ENCODE results near the gene ZW10.

- TF ChIP-seq, protein P1, sequence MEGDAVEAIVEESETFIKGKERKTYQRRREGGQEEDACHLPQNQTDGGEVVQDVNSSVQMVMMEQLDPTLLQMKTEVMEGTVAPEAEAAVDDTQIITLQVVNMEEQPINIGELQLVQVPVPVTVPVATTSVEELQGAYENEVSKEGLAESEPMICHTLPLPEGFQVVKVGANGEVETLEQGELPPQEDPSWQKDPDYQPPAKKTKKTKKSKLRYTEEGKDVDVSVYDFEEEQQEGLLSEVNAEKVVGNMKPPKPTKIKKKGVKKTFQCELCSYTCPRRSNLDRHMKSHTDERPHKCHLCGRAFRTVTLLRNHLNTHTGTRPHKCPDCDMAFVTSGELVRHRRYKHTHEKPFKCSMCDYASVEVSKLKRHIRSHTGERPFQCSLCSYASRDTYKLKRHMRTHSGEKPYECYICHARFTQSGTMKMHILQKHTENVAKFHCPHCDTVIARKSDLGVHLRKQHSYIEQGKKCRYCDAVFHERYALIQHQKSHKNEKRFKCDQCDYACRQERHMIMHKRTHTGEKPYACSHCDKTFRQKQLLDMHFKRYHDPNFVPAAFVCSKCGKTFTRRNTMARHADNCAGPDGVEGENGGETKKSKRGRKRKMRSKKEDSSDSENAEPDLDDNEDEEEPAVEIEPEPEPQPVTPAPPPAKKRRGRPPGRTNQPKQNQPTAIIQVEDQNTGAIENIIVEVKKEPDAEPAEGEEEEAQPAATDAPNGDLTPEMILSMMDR (IDR thresholded peaks at IDR 0.05): no peak
- TF ChIP-seq POLR2A (IDR thresholded peaks at IDR 0.05): no peak
These were observed 49.7 kb downstream of the ZW10 start for GRCh38 chr11:113723787-113724186.
